Testis (tissue), 3 donors: ENCODE data around the gene TBCD. TPM values are rescaled to one million over a fixed set of nuclear protein-coding genes. Genes with fewer than 3 reads are reported as not detected.

Experiments used
- DNase-seq: peaks from one replicate; pipeline ENCODE4 v3.0.0-alpha.2; 2019
- H3K27ac ChIP-seq, 2 donors: fragments of 200-600 bp; sonication (generic); one replicate each; pipeline ENCODE4 v1.5.1; 2019
- H3K27me3 ChIP-seq: fragments of 200-600 bp; sonication (generic); one replicate; pipeline ENCODE4 v1.5.1; 2019
- H3K36me3 ChIP-seq: fragments of 200-600 bp; sonication (generic); one replicate; pipeline ENCODE4 v1.5.1; 2017; ENCODE audit warnings: low read depth; ENCODE audit errors: missing control alignments
- H3K4me1 ChIP-seq: fragments of 200-600 bp; sonication (generic); one replicate; pipeline ENCODE4 v1.5.1; 2019
- H3K4me3 ChIP-seq, 2 donors: fragments of 200-600 bp; sonication (generic); one replicate each; pipeline ENCODE4 v1.5.1; 2017 to 2019
- H3K9me3 ChIP-seq: fragments of 200-600 bp; sonication (generic); one replicate; pipeline ENCODE4 v1.5.1; 2017
- CTCF ChIP-seq, 3 experiments: fragments of 450-650 bp in 2 of 3; fragments of 200-600 bp in 1 of 3; sonication (generic) in 1 of 3; IDR thresholded peaks; one replicate each; pipeline ENCODE4 v1.5.1; 2016 to 2019; ENCODE audit warnings: antibody characterized with exemption in 3 of 3, mild to moderate bottlenecking in 2 of 3, moderate library complexity in 1 of 3
- POLR2A ChIP-seq: fragments of 450-650 bp; IDR thresholded peaks from one replicate; pipeline ENCODE4 v1.6.1; 2017; ENCODE audit warnings: antibody characterized with exemption, mild to moderate bottlenecking, moderate library complexity
- WGBS, 2 donors: methylation state at CpG; one replicate each; pipeline ENCODE4 v1.1.5; 2018; 5-methylcytosine and 5-hydroxymethylcytosine counted together
- intact Hi-C: fragments of 100-400 bp; cut with DNase I; formaldehyde crosslinking; loops from one replicate; pipeline ENCODE4 v1.15.1; 2023; ENCODE audit warnings: low total_unique reads
- polyA plus RNA-seq: library from polyadenylated mRNA; stranded (reverse); fragments of 350-450 nt; fragmentation: Illumina TruSeq; extraction: RNeasy Lipid Tissue Mini Kit (QIAGEN cat#74804); gene quantifications from one replicate; pipeline ENCODE4 v1.2.3, GENCODE V29; 2014; ENCODE audit warnings: low read depth, low replicate concordance; ENCODE audit not compliant: insufficient read depth
- total RNA-seq, 2 donors: library from RNA; depleted of rRNA; stranded (reverse); fragments of >200 nt; gene quantifications; one replicate each; pipeline ENCODE4 v1.2.3, GENCODE V29; 2016

TBCD gene
- total and polyA plus RNA-seq, 3 donors from 2014 or later: 81.2 to 128 (median 115) TPM

GRCh38 chr17:82831041-82831817, 79.4 kb downstream of the TBCD start:
- Histone ChIP-seq H3K27me3 (no peaks in the 10 kb centered on the region), H3K27ac (no peak overlapping the region), H3K9me3 (no peaks in the 10 kb centered on the region), H3K4me3 (no peak overlapping the region), H3K4me1 (peaks cover 17% of the 10 kb centered on the region), H3K36me3 (no peaks in the 10 kb centered on the region)
- intact Hi-C loops: no loop called here
- no peak for TF ChIP-seq POLR2A
- TF ChIP-seq CTCF (IDR thresholded peaks at IDR 0.05): no peak
- 87 to 91% methylated on average over 29 of the region's 29 CpGs for WGBS, 2 donors
- no peak for DNase-seq

GRCh38 chr17:82831818-82832200, 79.9 kb downstream of the TBCD start:
- TF ChIP-seq CTCF (IDR thresholded peaks at IDR 0.05) (no peak), POLR2A (no peak)
- no peaks in the 10 kb centered on the region for H3K9me3 ChIP-seq
- no peak for DNase-seq
- H3K4me1 ChIP-seq: peaks cover 17% of the 10 kb centered on the region
- WGBS, 2 donors: 96 to 98% methylated on average over 18 of the region's 18 CpGs
- no peaks in the 10 kb centered on the region for H3K36me3 ChIP-seq
- no peaks in the 10 kb centered on the region for H3K27me3 ChIP-seq
- intact Hi-C loops: no loop called here
- no peak overlapping the region for H3K27ac ChIP-seq
- no peak overlapping the region for H3K4me3 ChIP-seq

- H3K36me3 ChIP-seq: no peaks in the 10 kb centered on the region
- no peak overlapping the region for H3K4me3 ChIP-seq
- DNase-seq: no peak
- no peak for TF ChIP-seq POLR2A
- no peak for TF ChIP-seq CTCF (IDR thresholded peaks at IDR 0.05)
- WGBS, 2 donors: 83 to 90% methylated on average over 13 to 20 of the region's 20 CpGs
- H3K27me3 ChIP-seq: no peaks in the 10 kb centered on the region
- H3K4me1 ChIP-seq: peaks cover 22% of the 10 kb centered on the region
- intact Hi-C loops: no loop called here
- no peak overlapping the region for H3K27ac ChIP-seq
- H3K9me3 ChIP-seq: no peaks in the 10 kb centered on the region
Observed at GRCh38 chr17:82832411-82832810, 80.5 kb downstream of the TBCD start.

GRCh38 chr17:82832881-82833475, 81.1 kb downstream of the TBCD start:
- H3K27ac ChIP-seq: no peak overlapping the region
- intact Hi-C loops: no loop called here
- DNase-seq: no peak

More at GRCh38 chr17:82832881-82833475, 81.1 kb downstream of the TBCD start:
- Histone ChIP-seq H3K4me1 (peaks cover 27% of the 10 kb centered on the region), H3K36me3 (no peaks in the 10 kb centered on the region), H3K4me3 (no peak overlapping the region), H3K9me3 (no peaks in the 10 kb centered on the region), H3K27me3 (no peaks in the 10 kb centered on the region)
- TF ChIP-seq CTCF (IDR thresholded peaks at IDR 0.05) (no peak), POLR2A (no peak)
- 94 to 98% methylated on average over 19 to 20 of the region's 20 CpGs for WGBS, 2 donors
